Heart left ventricle (tissue), 13 donors: ENCODE measurements around the gene WDR35.

Source experiments
- POLR2A ChIP-seq, 2 donors: fragments of 450-650 bp; IDR thresholded peaks; one replicate each; pipeline ENCODE4 v1.6.1; 2017; ENCODE audit warnings: antibody characterized with exemption in 2 of 2, mild to moderate bottlenecking in 2 of 2, moderate library complexity in 2 of 2
- TF ChIP-seq, protein P1 (sequence below), 12 donors: fragments of 200-600 bp; sonication (generic) in 4 of 12; IDR thresholded peaks; one replicate each; pipeline versions ENCODE4 v1.5.0 to v1.8.0; 2018 to 2022; ENCODE audit warnings: antibody characterized with exemption in 12 of 12, mild to moderate bottlenecking in 5 of 12
- donor health status: ischemic (EF 13 %, LVEDD 7.1; RV severe dilation, severe dysfunction).
- donor health status: DM: no; HTN: yes; CAD: no.
- donor health status: DM: no; HTN: no; CAD: no.
- donor health status: ischemic (EF 25% LVEDD 6.9; RV normal size, moderate dysfunction).
- donor health status: ischemic (EF 25% LVEDD 5.7; RV mildly dilated, moderate dysfunction).
- donor health status: ischemic (EF 35%, LVEDD 5.7; RV mildly dilated, moderate dysfunction).
- donor health status: nonischemic (EF 11% LVEDD 7.7; RV severe dilation, severe dysfunction).
- donor health status: DM: yes; HTN: yes; CAD: no.
- donor health status: PGD.
- donor health status: ischemic (EF 29% LVEDD 5.4; RV normal size, mild dysfunction).
- donor health status: nonischemic (EF 23%, LVEDD 6.1; RV moderate dilation, normal function).

GRCh38 chr2:19865151-19865550, 124.8 kb downstream of the WDR35 start:
- TF ChIP-seq, protein P1, sequence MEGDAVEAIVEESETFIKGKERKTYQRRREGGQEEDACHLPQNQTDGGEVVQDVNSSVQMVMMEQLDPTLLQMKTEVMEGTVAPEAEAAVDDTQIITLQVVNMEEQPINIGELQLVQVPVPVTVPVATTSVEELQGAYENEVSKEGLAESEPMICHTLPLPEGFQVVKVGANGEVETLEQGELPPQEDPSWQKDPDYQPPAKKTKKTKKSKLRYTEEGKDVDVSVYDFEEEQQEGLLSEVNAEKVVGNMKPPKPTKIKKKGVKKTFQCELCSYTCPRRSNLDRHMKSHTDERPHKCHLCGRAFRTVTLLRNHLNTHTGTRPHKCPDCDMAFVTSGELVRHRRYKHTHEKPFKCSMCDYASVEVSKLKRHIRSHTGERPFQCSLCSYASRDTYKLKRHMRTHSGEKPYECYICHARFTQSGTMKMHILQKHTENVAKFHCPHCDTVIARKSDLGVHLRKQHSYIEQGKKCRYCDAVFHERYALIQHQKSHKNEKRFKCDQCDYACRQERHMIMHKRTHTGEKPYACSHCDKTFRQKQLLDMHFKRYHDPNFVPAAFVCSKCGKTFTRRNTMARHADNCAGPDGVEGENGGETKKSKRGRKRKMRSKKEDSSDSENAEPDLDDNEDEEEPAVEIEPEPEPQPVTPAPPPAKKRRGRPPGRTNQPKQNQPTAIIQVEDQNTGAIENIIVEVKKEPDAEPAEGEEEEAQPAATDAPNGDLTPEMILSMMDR (IDR thresholded peaks at IDR 0.05), result no peak
- no peak for TF ChIP-seq POLR2A (IDR thresholded peaks at IDR 0.05)
